Stimulated activated naive CD8-positive, alpha-beta T cell treated with anti-CD3 and anti-CD28 coated beads, Interleukin-15, Interleukin-2, amounts not matched to agents 100 ng/mL and 50 ng/mL, for 24 hours (primary cell): ENCODE data around the gene ODAD2.
"Not testable (repeated sequence)": the region's sequence is repeated elsewhere in the genome, so short reads cannot be mapped to it uniquely, and the experiment has no call there.

ENCODE experiments used
- H3K27ac Mint-ChIP-seq: one replicate; pipeline ENCODE4 v1.8.0; 2021; ENCODE audit warnings: mild to moderate bottlenecking, mixed read lengths
- H3K27me3 Mint-ChIP-seq: one replicate; pipeline ENCODE4 v1.8.0; 2021; ENCODE audit warnings: mixed read lengths
- H3K36me3 Mint-ChIP-seq: one replicate; pipeline ENCODE4 v1.8.0; 2021; ENCODE audit warnings: low read depth, mixed read lengths
- H3K4me1 Mint-ChIP-seq: one replicate; pipeline ENCODE4 v1.8.0; 2021; ENCODE audit warnings: low read depth, mixed read lengths
- H3K4me3 Mint-ChIP-seq: one replicate; pipeline ENCODE4 v1.8.0; 2021; ENCODE audit warnings: mild to moderate bottlenecking, mixed read lengths
- H3K9me3 Mint-ChIP-seq: one replicate; pipeline ENCODE4 v1.8.0; 2021; ENCODE audit warnings: mixed read lengths

Gene ODAD2

GRCh38 chr10:27911539-27911938, 87.3 kb downstream of the ODAD2 start:
- peaks cover 7% of the 10 kb centered on the region for H3K27me3 Mint-ChIP-seq
- H3K9me3 Mint-ChIP-seq: peaks cover 7% of the 10 kb centered on the region
- no peaks in the 10 kb centered on the region for H3K4me1 Mint-ChIP-seq
- no peak overlapping the region for H3K27ac Mint-ChIP-seq
- no peaks in the 10 kb centered on the region for H3K36me3 Mint-ChIP-seq
- H3K4me3 Mint-ChIP-seq: no peak overlapping the region

- H3K27me3 Mint-ChIP-seq: peaks cover 2% of the 10 kb centered on the region
- H3K36me3 Mint-ChIP-seq: no peaks in the 10 kb centered on the region
- no peak overlapping the region for H3K27ac Mint-ChIP-seq
- no peak overlapping the region for H3K4me3 Mint-ChIP-seq
- H3K9me3 Mint-ChIP-seq: peaks cover 7% of the 10 kb centered on the region
- no peaks in the 10 kb centered on the region for H3K4me1 Mint-ChIP-seq
Measured at GRCh38 chr10:27911011-27911410, 87.9 kb downstream of the ODAD2 start.

- Mint-ChIP-seq H3K4me1 (no peaks in the 10 kb centered on the region), H3K27me3 (no peaks in the 10 kb centered on the region), H3K4me3 (no peak overlapping the region), H3K9me3 (peaks cover 8% of the 10 kb centered on the region), H3K27ac (no peak overlapping the region), H3K36me3 (no peaks in the 10 kb centered on the region)
Measured at GRCh38 chr10:27908231-27908630, 90.6 kb downstream of the ODAD2 start.

GRCh38 chr10:27899485-27899884, 99.4 kb downstream of the ODAD2 start:
- not testable (repeated sequence) for H3K27ac Mint-ChIP-seq, H3K36me3 Mint-ChIP-seq, H3K4me1 Mint-ChIP-seq, H3K27me3 Mint-ChIP-seq, H3K4me3 Mint-ChIP-seq
- H3K9me3 Mint-ChIP-seq: peaks cover 23% of the 10 kb centered on the region

GRCh38 chr10:27899058-27899457, 99.8 kb downstream of the ODAD2 start:
- Mint-ChIP-seq H3K27ac (no peak overlapping the region), H3K36me3 (no peaks in the 10 kb centered on the region), H3K9me3 (peaks cover 22% of the 10 kb centered on the region), H3K4me3 (no peak overlapping the region), H3K27me3 (no peaks in the 10 kb centered on the region), H3K4me1 (peaks cover 5% of the 10 kb centered on the region)

- Mint-ChIP-seq H3K9me3 (peaks cover 8% of the 10 kb centered on the region), H3K36me3 (no peaks in the 10 kb centered on the region), H3K4me3 (no peak overlapping the region), H3K4me1 (no peaks in the 10 kb centered on the region), H3K27ac (no peak overlapping the region), H3K27me3 (no peaks in the 10 kb centered on the region)
Measured at GRCh38 chr10:27893358-27893954, 105.4 kb downstream of the ODAD2 start.

- no peaks in the 10 kb centered on the region for H3K9me3 Mint-ChIP-seq
- H3K27me3 Mint-ChIP-seq: no peaks in the 10 kb centered on the region
- H3K4me3 Mint-ChIP-seq: no peak overlapping the region
- H3K4me1 Mint-ChIP-seq: no peaks in the 10 kb centered on the region
- no peaks in the 10 kb centered on the region for H3K36me3 Mint-ChIP-seq
- H3K27ac Mint-ChIP-seq: no peak overlapping the region
Measured at GRCh38 chr10:27890971-27891370, 107.9 kb downstream of the ODAD2 start.

GRCh38 chr10:27889518-27889917, 109.4 kb downstream of the ODAD2 start:
- Mint-ChIP-seq H3K27ac (no peak overlapping the region), H3K4me3 (no peak overlapping the region), H3K27me3 (no peaks in the 10 kb centered on the region), H3K9me3 (no peaks in the 10 kb centered on the region), H3K36me3 (no peaks in the 10 kb centered on the region), H3K4me1 (peaks cover 1% of the 10 kb centered on the region)

GRCh38 chr10:27884185-27884641, 114.7 kb downstream of the ODAD2 start:
- Mint-ChIP-seq H3K4me1 (peaks cover 10% of the 10 kb centered on the region), H3K27ac (no peak overlapping the region), H3K27me3 (no peaks in the 10 kb centered on the region), H3K36me3 (no peaks in the 10 kb centered on the region), H3K4me3 (no peak overlapping the region), H3K9me3 (peaks cover 3% of the 10 kb centered on the region)

GRCh38 chr10:27878281-27878680, 120.6 kb downstream of the ODAD2 start:
- H3K4me3 Mint-ChIP-seq: no peak overlapping the region
- no peaks in the 10 kb centered on the region for H3K36me3 Mint-ChIP-seq
- peaks cover 3% of the 10 kb centered on the region for H3K27me3 Mint-ChIP-seq
- H3K9me3 Mint-ChIP-seq: no peaks in the 10 kb centered on the region
- no peak overlapping the region for H3K27ac Mint-ChIP-seq
- no peaks in the 10 kb centered on the region for H3K4me1 Mint-ChIP-seq

GRCh38 chr10:27865221-27865635, 133.7 kb downstream of the ODAD2 start:
- H3K27ac Mint-ChIP-seq: no peak overlapping the region
- H3K27me3 Mint-ChIP-seq: no peaks in the 10 kb centered on the region
- H3K36me3 Mint-ChIP-seq: no peaks in the 10 kb centered on the region
- no peak overlapping the region for H3K4me3 Mint-ChIP-seq
- peaks cover 8% of the 10 kb centered on the region for H3K9me3 Mint-ChIP-seq
- H3K4me1 Mint-ChIP-seq: no peaks in the 10 kb centered on the region

- Mint-ChIP-seq H3K36me3 (no peaks in the 10 kb centered on the region), H3K4me3 (no peak overlapping the region), H3K27ac (no peak overlapping the region), H3K4me1 (no peaks in the 10 kb centered on the region), H3K27me3 (no peaks in the 10 kb centered on the region), H3K9me3 (no peaks in the 10 kb centered on the region)
Measured at GRCh38 chr10:27861781-27862180, 137.1 kb downstream of the ODAD2 start.

GRCh38 chr10:27857616-27858015, 141.3 kb downstream of the ODAD2 start:
- no peaks in the 10 kb centered on the region for H3K36me3 Mint-ChIP-seq
- H3K27me3 Mint-ChIP-seq: no peaks in the 10 kb centered on the region
- no peaks in the 10 kb centered on the region for H3K4me1 Mint-ChIP-seq
- H3K4me3 Mint-ChIP-seq: no peak overlapping the region
- H3K9me3 Mint-ChIP-seq: no peaks in the 10 kb centered on the region
- no peak overlapping the region for H3K27ac Mint-ChIP-seq

GRCh38 chr10:27844223-27844622, 154.7 kb downstream of the ODAD2 start:
- Mint-ChIP-seq H3K27me3 (peaks cover 12% of the 10 kb centered on the region), H3K4me3 (no peak overlapping the region), H3K4me1 (no peaks in the 10 kb centered on the region), H3K27ac (no peak overlapping the region), H3K9me3 (no peaks in the 10 kb centered on the region), H3K36me3 (no peaks in the 10 kb centered on the region)

- H3K9me3 Mint-ChIP-seq: no peaks in the 10 kb centered on the region
- no peaks in the 10 kb centered on the region for H3K36me3 Mint-ChIP-seq
- H3K4me3 Mint-ChIP-seq: no peak overlapping the region
- no peaks in the 10 kb centered on the region for H3K4me1 Mint-ChIP-seq
- H3K27ac Mint-ChIP-seq: no peak overlapping the region
- peaks cover 4% of the 10 kb centered on the region for H3K27me3 Mint-ChIP-seq
Measured at GRCh38 chr10:27838901-27839300, 160.0 kb downstream of the ODAD2 start.

- Mint-ChIP-seq H3K4me1 (no peaks in the 10 kb centered on the region), H3K4me3 (no peak overlapping the region), H3K27me3 (peaks cover 6% of the 10 kb centered on the region), H3K9me3 (no peaks in the 10 kb centered on the region), H3K36me3 (no peaks in the 10 kb centered on the region), H3K27ac (no peak overlapping the region)
Measured at GRCh38 chr10:27838361-27838760, 160.5 kb downstream of the ODAD2 start.
